ENCODE measurements around the gene PLP2. TPM values are rescaled to one million over a fixed set of nuclear protein-coding genes. Genes with fewer than 3 reads are reported as not detected.

Gene PLP2
- total and polyA plus RNA-seq, 2 of the 13 experiments (the other 11 are each of a cell fraction or from before 2014, with no cell fraction given), result 0.40 to 3.6 TPM

- TF ChIP-seq HMGXB4 (CRISPR knock-in tag; IDR thresholded peaks at IDR 0.05; ENCODE audit: borderline replicate concordance in 1 of 2, low read depth in 1 of 2) (peak; percentile 29 to 55; a peak in 3 of 4 replicates), GABPA (IDR thresholded peaks at IDR 0.05; ENCODE audit: low read depth, low read length) (no peak), GABPA (CRISPR knock-in tag; IDR thresholded peaks at IDR 0.05; ENCODE audit: low read depth) (no peak), HBP1 (CRISPR knock-in tag; IDR thresholded peaks at IDR 0.05; ENCODE audit: low read depth) (no peak), ZNF253 (CRISPR knock-in tag; IDR thresholded peaks at IDR 0.05; ENCODE audit: borderline replicate concordance) (no peak), ZNF580 (CRISPR knock-in tag; IDR thresholded peaks at IDR 0.05; ENCODE audit: borderline replicate concordance, low read depth) (no peak), ZMYM3 (CRISPR knock-in tag; IDR thresholded peaks at IDR 0.05) (0 out of 2 replicates have a peak, but pooled peaks have one; percentile 21), TMF1 (CRISPR knock-in tag; IDR thresholded peaks at IDR 0.05; ENCODE audit: low read depth) (no peak), MNT (IDR thresholded peaks at IDR 0.05) (0 out of 2 replicates have a peak, but pooled peaks have one; percentile 34), ZNF546 (CRISPR knock-in tag; conservative IDR thresholded peaks at IDR 0.05) (no peak), TRAFD1 (CRISPR knock-in tag; IDR thresholded peaks at IDR 0.05; ENCODE audit: borderline replicate concordance) (no peak), RBM22 (optimal IDR thresholded peaks at IDR 0.05; ENCODE audit: low read length) (no peak), RNF219 (CRISPR knock-in tag; IDR thresholded peaks at IDR 0.05) (no peak), ISX (CRISPR knock-in tag; conservative IDR thresholded peaks at IDR 0.05) (no peak), PAWR (CRISPR knock-in tag; IDR thresholded peaks at IDR 0.05; ENCODE audit: borderline replicate concordance) (no peak), ETV6 (CRISPR knock-in tag; conservative IDR thresholded peaks at IDR 0.05) (no peak)
- TF ChIP-seq, protein P1, sequence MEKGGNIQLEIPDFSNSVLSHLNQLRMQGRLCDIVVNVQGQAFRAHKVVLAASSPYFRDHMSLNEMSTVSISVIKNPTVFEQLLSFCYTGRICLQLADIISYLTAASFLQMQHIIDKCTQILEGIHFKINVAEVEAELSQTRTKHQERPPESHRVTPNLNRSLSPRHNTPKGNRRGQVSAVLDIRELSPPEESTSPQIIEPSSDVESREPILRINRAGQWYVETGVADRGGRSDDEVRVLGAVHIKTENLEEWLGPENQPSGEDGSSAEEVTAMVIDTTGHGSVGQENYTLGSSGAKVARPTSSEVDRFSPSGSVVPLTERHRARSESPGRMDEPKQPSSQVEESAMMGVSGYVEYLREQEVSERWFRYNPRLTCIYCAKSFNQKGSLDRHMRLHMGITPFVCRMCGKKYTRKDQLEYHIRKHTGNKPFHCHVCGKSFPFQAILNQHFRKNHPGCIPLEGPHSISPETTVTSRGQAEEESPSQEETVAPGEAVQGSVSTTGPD (CRISPR knock-in tag; IDR thresholded peaks at IDR 0.05), result no peak
Observed at GRCh38 chrX:49186125-49187027, 14.7 kb downstream of the PLP2 start, which contains the start of gene PRICKLE3 (continued).
